GM11168 (cell line): Measurements from ENCODE around the gene MMUT.
"Not testable (repeated sequence)": the region's sequence is repeated elsewhere in the genome, so short reads cannot be mapped to it uniquely, and the experiment has no call there.

Experiments
- in situ Hi-C: fragments of 300-500 bp; cut with MboI; formaldehyde crosslinking; loops from one replicate; pipeline ENCODE4 v1.12.0; 2022; ENCODE audit warnings: low sequenced_read_pairs; ENCODE audit not compliant: unreplicated experiment

MMUT gene

DNA sequence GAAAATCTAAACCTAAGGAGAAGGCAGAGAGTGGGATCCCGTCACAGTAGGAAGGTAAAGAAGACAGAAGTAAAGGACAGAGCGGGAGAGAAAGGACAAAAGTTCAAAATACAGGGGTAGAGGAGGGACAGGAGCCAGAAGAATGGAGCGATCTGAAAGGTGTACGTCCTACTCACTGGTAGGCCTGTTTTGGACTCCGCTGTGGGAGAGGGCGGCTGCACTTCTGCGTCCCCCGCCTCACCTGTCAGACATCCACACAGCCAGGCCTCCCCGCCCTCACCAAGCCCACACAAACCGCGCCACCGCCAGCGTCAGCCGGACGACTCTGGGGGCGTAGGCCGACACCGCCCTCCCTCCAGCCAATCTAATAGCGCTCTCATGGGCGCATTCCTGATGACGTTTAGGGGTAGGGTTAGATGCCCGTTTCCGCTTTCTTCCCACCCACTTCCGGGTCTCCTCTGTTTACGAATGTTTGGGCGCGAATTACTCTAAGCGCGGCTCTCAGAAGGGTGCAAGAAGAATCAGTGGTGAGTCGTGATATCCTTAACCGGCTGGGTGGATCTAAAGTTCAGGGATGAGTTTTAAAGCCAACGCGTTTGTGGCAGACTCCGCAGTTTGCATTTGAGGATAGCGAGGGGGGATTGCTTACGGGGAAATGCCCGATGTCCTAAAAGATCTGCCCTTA, at the start of gene MMUT, which contains the start of gene CENPQ:
TSS of gene MMUT (minus strand) at position 327 of the 685 bp plus-strand sequence. CDS start 3,787 bp downstream, outside the sequence.
TSS of gene CENPQ (plus strand) at position 444 of the 685 bp plus-strand sequence. CDS start 6,807 bp downstream, outside the sequence.
- in situ Hi-C loops = no loop called here

- in situ Hi-C loops = no loop called here
These were observed 46.3 kb upstream of the MMUT start for GRCh38 chr6:49509342-49509741.

GRCh38 chr6:49506569-49507111, 43.6 kb upstream of the MMUT start:
- in situ Hi-C loops = no loop called here

DNA sequence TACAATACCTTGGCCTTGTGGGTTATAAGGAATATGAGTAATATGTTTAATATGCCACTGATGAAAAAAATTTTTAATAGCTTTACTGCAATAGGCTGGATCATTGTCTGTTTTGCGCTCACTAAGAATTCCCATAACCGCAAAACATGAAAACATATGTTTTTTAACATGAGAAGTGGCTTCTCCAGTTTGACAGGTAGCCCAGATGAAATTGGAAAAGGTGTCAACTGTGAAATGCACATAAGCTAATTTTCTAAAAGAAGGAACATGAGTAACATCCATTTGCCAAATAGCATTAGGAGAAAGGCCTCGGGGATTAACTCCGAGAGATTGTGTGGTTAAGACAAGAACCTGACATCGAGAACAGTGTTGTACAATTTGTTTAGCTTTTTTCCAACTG, 41.6 kb upstream of the MMUT start:
- in situ Hi-C loops = no loop called here

DNA sequence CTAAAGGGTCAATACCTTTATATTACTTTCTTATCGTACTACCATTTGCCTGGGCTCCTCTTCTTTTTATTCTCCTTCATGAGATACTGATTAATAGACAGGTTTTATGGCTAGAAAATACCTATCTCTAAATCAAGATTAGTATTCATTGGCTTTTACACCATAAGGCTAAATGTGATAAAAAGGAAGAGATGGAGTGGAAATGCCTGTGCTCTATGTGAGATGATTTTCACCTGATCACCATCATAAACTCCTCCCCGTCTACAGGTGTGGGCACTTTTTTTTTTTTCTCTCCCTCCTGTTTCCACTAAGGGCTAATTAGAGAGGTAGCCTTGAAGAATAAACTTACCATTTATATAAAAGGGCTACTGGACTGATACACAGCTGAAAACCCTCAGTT, 36.6 kb upstream of the MMUT start, which contains the start of gene GLYATL3:
TSS of gene GLYATL3 (plus strand) at position 301 of the 400 bp plus-strand sequence. CDS start 12,068 bp downstream, outside the sequence.
- in situ Hi-C loops = no loop called here

GRCh38 chr6:49499126-49499525, 36.1 kb upstream of the MMUT start:
- in situ Hi-C loops = no loop called here

- in situ Hi-C loops = no loop called here
These were observed 34.3 kb upstream of the MMUT start for GRCh38 chr6:49497304-49497703.

GRCh38 chr6:49490633-49491032, 27.6 kb upstream of the MMUT start:
- in situ Hi-C loops = no loop called here

DNA sequence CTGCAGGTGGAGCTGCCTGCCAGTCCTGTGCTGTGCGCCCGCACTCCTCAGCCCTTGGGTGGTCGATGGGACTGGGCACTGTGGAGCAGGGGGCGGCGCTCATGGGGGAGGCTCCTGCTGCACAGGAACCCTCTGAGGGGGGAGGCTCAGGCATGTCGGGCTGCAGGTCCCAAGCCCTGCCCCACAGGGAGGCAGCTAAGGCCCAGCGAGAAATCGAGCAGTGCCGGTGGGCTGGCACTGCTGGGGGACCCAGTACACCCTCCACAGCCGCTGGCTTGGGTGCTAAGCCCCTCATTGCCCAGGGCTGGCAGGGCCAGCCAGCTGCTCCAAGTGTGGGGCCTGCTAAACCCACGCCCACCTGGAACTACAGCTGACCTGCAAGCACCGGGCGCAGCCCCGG, 20.3 kb upstream of the MMUT start:
- in situ Hi-C loops = not testable (repeated sequence)

- in situ Hi-C loops = not testable (repeated sequence)
These were observed 18.8 kb upstream of the MMUT start for GRCh38 chr6:49481846-49482245.

DNA sequence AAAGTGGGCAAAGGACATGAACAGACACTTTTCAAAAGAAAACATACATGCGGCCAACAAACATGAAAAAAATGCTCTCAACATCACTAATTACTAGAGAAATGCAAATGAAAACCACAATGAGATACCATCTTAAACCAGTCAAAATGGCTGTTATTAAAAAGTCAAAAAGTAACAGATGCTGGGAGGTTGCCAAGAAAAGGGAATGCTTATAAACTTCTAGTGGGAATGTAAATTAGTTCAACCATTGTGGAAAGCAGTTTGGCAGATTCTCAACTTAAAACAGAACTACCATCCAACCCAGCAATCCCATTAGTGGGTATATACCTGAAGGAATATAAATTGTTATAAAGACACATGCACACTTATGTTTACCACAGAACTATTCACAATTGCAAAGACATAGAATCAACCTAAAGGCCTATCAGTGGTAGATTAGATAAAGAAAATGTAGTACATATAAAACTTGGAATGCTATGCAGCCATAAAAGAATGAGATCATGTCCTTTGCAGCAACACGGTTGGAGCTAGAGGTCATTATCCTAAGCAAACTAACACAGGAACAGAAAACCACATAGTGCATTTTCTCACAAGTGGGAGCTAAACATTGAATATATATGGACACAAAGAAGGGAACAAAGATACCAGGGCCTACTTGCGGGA, 16.4 kb upstream of the MMUT start:
- in situ Hi-C loops = no loop called here

DNA sequence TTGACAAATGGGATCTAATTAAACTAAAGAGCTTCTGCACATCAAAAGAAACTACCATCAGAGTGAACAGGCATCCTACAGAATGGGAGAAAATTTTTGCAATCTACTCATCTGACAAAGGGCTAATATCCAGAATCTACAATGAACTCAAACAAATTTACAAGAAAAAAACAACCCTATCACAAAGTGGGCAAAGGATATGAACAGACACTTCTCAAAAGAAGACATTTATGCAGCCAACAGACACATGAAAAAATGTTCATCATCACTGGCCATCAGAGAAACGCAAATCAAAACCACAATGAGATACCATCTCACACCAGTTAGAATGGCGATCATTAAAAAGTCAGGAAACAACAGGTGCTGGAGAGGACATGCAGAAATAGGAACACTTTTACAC, 13.5 kb upstream of the MMUT start:
- in situ Hi-C loops = not testable (repeated sequence)

GRCh38 chr6:49468042-49468441, 5.0 kb upstream of the MMUT start:
- in situ Hi-C loops = no loop called here

DNA sequence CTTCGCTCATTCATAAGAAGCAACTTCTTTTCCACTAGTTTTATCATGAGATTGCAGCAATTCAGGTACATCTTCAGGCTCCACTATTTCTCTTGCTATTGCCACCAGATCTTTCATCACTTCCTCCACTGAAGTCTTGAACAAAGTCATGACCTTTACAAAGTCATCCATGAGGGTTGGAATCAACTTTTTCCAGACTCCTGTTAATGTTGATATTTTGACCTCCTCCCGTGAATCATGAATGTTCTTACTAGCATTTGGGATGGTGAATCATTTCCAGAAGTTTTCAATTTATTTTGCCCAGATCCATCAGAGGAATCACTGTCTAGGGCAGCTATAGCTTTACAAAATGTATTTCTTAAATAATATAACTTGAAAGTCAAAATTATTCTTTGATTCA, 1.6 kb upstream of the MMUT start:
- in situ Hi-C loops = no loop called here

GRCh38 chr6:49463612-49463967, 537 bp upstream of the MMUT start:
- in situ Hi-C loops = no loop called here

GRCh38 chr6:49462599-49462926, 490 bp downstream of the MMUT start:
- in situ Hi-C loops = no loop called here

DNA sequence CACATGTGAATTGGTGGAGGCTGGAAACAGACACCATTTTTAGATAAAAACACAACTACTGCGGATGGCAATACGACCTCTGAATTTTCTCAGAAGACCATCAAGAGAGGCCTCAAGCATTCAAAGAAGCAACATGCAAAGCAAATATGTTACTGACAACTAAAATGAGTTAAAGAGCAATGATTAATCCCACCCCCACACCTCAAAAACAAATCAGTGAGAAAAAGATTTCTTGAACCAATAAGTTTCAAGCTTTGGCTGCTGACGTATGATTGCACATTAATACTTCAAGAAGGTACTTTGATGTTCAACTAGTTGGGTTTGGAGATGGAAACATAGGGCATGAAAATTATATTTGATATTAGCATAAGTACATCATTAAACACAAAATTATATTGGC, 982 bp downstream of the MMUT start:
- in situ Hi-C loops = no loop called here

- in situ Hi-C loops = no loop called here
These were observed 5.3 kb downstream of the MMUT start for GRCh38 chr6:49457771-49458170.

GRCh38 chr6:49454787-49455709, 8.0 kb downstream of the MMUT start:
- in situ Hi-C loops = no loop called here

DNA sequence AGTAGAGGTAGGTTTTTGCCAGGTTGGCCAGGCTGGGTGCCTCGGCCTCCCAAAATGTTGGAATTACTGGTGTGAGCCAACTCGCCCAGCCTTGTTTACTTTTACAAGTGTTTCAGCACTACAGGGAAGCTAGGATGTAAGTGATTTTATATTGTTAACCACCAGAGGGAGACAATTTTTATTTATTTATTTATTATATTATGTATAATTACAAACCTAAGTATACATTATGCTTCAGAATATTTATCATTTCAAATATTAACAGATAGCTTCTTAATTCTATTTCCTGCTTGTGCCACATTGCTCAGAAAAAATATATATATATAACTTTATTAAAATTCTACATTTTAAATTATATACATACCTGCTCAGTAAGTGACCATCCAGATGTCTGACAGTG, 9.8 kb downstream of the MMUT start:
- in situ Hi-C loops = no loop called here

DNA sequence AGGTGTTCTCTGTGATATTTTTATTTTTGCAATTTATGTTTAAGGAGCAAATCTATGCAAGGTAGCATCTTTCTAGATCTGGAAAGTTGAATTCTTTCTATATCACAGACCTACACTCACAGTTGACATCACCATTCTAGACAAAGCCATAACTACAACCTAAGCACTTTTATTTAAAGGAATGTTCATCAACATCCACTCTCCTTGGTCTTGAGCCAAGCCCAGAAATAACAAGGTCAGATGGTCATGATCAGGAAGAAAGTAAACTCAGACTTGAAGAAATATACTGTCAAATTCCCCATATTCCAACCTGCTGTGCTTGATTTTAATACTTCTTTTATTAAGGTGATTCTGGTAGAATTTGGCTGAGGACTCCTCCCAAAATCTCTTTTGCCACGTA, 32.2 kb downstream of the MMUT start:
- in situ Hi-C loops = no loop called here
